Measurements from ENCODE around the gene DESI2.

GRCh38 chr1:244751271-244751895 lies 98.5 kb downstream of the DESI2 start:
- TF ChIP-seq POLR2AphosphoS5 (IDR thresholded peaks at IDR 0.05; ENCODE audit: low read depth, low read length): no peak
- TF ChIP-seq CTCF (IDR thresholded peaks at IDR 0.05): no peak
- no peak for TF ChIP-seq JUND (IDR thresholded peaks at IDR 0.05)
- TF ChIP-seq YY1 (IDR thresholded peaks at IDR 0.05; ENCODE audit: low read depth): no peak
- TF ChIP-seq FOXM1 (IDR thresholded peaks at IDR 0.05; ENCODE audit: low read depth): no peak
- TF ChIP-seq TAF1 (IDR thresholded peaks at IDR 0.05; ENCODE audit: borderline replicate concordance, low read depth, low read length): no peak
- TF ChIP-seq TCF12 (IDR thresholded peaks at IDR 0.05): no peak
- no peak for TF ChIP-seq USF2 (IDR thresholded peaks at IDR 0.05; ENCODE audit: borderline replicate concordance, low read depth, low read length)
